ENCODE data around the gene FBLN7.

The FBLN7 gene

GRCh38 chr2:112163541-112163981, 25.4 kb downstream of the FBLN7 start:
- TF ChIP-seq CTCF (IDR thresholded peaks at IDR 0.05; ENCODE audit: control insufficient read depth, extremely low read depth, insufficient read depth), result no peak
- no peak for DNase-seq (ENCODE audit: low read depth)
- no peak overlapping the region for H3K4me3 ChIP-seq (ENCODE audit: low read depth, low read length)

GRCh38 chr2:112164876-112165275, 26.7 kb downstream of the FBLN7 start:
- no peak overlapping the region for H3K4me3 ChIP-seq (ENCODE audit: low read depth, low read length)
- no peak for TF ChIP-seq CTCF (IDR thresholded peaks at IDR 0.05; ENCODE audit: control insufficient read depth, extremely low read depth, insufficient read depth)
- DNase-seq (ENCODE audit: low read depth), result no peak

DNA sequence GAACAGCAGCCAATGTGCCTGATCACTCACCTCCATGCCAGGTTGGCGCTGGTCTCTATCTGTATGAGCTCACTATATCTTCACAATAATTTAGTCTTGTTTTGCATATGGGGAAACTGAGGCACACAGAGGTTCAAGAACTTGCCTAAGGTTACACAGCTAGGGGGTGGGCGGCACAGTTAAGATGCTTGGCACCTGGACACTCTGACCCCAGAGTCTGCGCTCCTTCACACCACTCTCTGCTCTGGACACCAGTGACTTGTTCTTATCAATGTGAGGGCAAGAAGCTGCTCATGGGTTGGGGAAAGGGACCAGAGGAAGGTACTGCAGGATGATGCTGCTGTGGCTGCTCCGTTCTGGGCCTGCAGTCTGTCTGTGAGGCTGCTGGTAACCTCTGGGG, 27.1 kb downstream of the FBLN7 start:
- TF ChIP-seq CTCF (IDR thresholded peaks at IDR 0.05; ENCODE audit: control insufficient read depth, extremely low read depth, insufficient read depth), result no peak
- H3K4me3 ChIP-seq (ENCODE audit: low read depth, low read length), result no peak overlapping the region
- DNase-seq (ENCODE audit: low read depth), result no peak

DNA sequence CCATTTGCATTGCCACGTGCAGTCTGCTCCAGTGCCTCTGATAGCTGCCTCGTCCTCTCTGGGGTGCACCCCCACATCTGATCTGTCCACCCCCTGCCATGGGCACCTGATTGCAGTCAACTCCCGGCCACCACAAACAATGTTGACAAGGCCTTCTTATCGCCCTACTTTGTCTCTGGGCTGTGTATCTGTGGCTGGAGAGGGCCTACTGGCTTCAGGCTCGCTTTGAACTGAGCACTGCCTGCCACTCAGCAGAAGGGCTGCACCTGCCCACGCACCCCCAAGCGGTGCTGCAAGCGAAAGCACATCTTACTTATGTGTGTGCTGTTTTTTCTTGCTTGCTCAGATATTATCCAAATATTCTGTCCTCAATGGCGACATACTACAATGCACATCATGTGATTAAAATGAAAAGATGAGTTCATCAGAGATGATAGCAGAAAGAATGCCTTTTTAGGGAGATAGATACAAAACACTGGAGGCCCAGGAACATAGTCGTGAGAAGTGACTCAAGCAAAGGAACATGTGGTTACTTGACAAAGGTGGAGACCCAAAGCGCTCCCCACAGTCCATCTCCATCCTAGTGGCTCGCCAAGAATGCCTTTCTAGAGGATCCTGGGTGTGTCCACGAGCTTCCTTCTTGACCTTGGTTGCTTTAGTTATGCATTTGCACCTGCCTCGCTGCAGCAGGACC, 28.8 kb downstream of the FBLN7 start:
- H3K4me3 ChIP-seq (ENCODE audit: low read depth, low read length), result no peak overlapping the region
- DNase-seq (ENCODE audit: low read depth), result no peak
- no peak for TF ChIP-seq CTCF (IDR thresholded peaks at IDR 0.05; ENCODE audit: control insufficient read depth, extremely low read depth, insufficient read depth)

DNA sequence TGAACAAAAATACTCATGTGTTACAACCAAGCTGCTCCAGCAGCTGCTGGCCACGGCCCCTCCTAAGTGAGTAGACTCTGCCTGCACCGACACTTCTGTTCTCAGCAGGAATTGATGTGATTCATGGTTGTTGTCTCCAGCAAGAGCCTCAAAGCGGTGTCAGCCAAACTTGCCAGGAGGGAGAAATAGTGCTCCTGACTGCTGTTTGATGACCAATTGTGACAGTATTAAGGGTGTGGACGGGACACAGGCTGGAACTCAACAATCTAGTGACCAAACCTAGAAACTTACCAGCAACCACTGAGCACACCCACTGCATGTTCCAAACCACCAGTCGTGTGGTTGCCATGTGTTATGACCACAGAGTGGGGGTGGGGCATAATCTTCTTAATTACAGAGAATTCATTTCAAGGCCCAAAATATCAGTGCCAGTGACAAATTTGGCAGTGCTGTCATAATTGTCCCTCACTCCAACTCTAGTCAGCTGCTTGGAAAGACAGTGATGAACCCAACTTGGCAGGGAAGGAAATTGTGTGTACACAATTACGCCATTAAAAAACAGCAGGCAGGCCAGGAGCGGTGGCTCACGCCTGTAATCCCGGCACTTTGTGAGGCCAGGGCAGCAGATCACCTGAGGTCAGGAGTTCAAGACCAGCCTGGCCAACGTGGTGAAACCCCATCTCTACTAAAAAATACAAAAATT, 30.4 kb downstream of the FBLN7 start:
- no peak for DNase-seq (ENCODE audit: low read depth)
- no peak for TF ChIP-seq CTCF (IDR thresholded peaks at IDR 0.05; ENCODE audit: control insufficient read depth, extremely low read depth, insufficient read depth)
- H3K4me3 ChIP-seq (ENCODE audit: low read depth, low read length), result no peak overlapping the region

GRCh38 chr2:112170495-112170894, 32.3 kb downstream of the FBLN7 start:
- no peak for DNase-seq (ENCODE audit: low read depth)
- no peak for TF ChIP-seq CTCF (IDR thresholded peaks at IDR 0.05; ENCODE audit: control insufficient read depth, extremely low read depth, insufficient read depth)
- H3K4me3 ChIP-seq (ENCODE audit: low read depth, low read length), result no peak overlapping the region

All from LNCaP clone FGC (cell line).